Measurements from ENCODE around the gene FGFRL1.
"Not testable (repeated sequence)": the region's sequence is repeated elsewhere in the genome, so short reads cannot be mapped to it uniquely, and the experiment has no call there.

The FGFRL1 gene

GRCh38 chr4:973431-974397, 37.7 kb upstream of the FGFRL1 start, which contains the start of gene DGKQ:
TSS of gene DGKQ (minus strand) at chr4:973569. CDS start at chr4:973482, 87 bp downstream.
- peak; percentile 79 to 90 (median 84) for DNase-seq

GRCh38 chr4:974668-975067, 36.8 kb upstream of the FGFRL1 start:
- no peak for DNase-seq

GRCh38 chr4:976016-976415, 35.4 kb upstream of the FGFRL1 start:
- not testable (repeated sequence) for DNase-seq

GRCh38 chr4:978957-979701, 32.3 kb upstream of the FGFRL1 start:
- no peak for DNase-seq

GRCh38 chr4:982291-982690, 29.1 kb upstream of the FGFRL1 start:
- no peak for DNase-seq

- DNase-seq = no peak
Observed at GRCh38 chr4:982814-983213, 28.6 kb upstream of the FGFRL1 start.

GRCh38 chr4:984336-985054, 26.9 kb upstream of the FGFRL1 start:
- no peak for DNase-seq

GRCh38 chr4:985123-985830, 26.1 kb upstream of the FGFRL1 start:
- peak in 3 of 4 experiments; percentile 35 to 72 (median 38) for DNase-seq

- DNase-seq = no peak
Observed at GRCh38 chr4:986428-986878, 25.0 kb upstream of the FGFRL1 start.

GRCh38 chr4:986879-987623, 24.4 kb upstream of the FGFRL1 start, which contains the start of gene IDUA:
TSS of gene IDUA (plus strand) at chr4:987044. CDS start at chr4:987085, 41 bp downstream.
- DNase-seq = peak; percentile 55 to 84 (median 64)

- DNase-seq = no peak
Observed at GRCh38 chr4:987624-988513, 23.6 kb upstream of the FGFRL1 start.

GRCh38 chr4:988726-989721, 22.4 kb upstream of the FGFRL1 start:
- DNase-seq = no peak

GRCh38 chr4:989722-990471, 21.5 kb upstream of the FGFRL1 start:
- DNase-seq = no peak

- no peak for DNase-seq
Observed at GRCh38 chr4:990746-991367, 20.6 kb upstream of the FGFRL1 start.

GRCh38 chr4:991451-992296, 19.8 kb upstream of the FGFRL1 start:
- no peak for DNase-seq

GRCh38 chr4:992297-993110, 18.9 kb upstream of the FGFRL1 start:
- DNase-seq = no peak

Measured in activated naive CD4-positive, alpha-beta T cell (primary cell).